Stimulated activated CD4-positive, alpha-beta T cell treated with anti-CD3 and anti-CD28 coated beads, Interleukin-15, amount 100 ng/mL, for 1 hour (primary cell): Measurements from ENCODE around the gene TTC28.
"Not testable (repeated sequence)": the region's sequence is repeated elsewhere in the genome, so short reads cannot be mapped to it uniquely, and the experiment has no call there.

ENCODE experiments used
- DNase-seq, 2 donors: peaks; one replicate each; pipeline ENCODE4 v3.0.0-alpha.2; 2020; ENCODE audit warnings: low read depth in 1 of 2, low spot score in 1 of 2

TTC28 gene

DNA sequence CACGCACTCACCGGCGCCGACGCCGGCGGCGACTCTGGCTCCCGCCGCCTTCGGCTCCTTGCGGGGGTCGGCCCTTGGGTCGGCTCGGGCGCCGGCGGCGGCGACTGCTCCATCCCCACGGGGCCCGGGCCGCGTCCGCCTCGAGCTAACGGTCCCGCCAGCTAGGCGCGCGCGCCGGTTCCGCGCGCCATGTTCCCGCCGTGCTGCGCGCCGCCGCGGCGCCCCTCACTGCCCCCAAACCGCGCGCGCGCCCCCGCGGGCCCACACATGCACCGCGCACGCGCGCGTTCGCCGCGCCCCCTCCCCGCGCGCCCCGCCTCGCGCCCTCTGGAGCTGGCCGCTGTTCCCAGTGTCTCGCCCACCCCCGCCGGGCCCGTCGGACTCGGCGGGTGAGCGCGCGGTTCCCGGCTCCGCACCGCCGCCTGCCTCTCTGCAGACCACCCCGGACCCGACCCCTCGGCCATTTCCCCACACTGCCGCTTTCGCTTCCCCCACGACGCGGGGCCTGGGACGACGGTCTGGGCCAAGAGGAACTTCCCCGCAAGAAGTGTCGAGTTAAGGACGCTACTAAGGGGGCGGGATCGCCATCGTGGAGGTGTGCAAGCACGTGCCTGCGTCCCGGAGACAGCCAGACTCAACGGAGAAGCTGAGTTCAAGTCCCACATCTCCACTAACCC is at the start of gene TTC28:
Gene TTC28 (minus strand): TSS at position 230 of the 677 bp plus-strand sequence. CDS start 117 bp downstream, at position 113.
- not testable (repeated sequence) for DNase-seq

DNA sequence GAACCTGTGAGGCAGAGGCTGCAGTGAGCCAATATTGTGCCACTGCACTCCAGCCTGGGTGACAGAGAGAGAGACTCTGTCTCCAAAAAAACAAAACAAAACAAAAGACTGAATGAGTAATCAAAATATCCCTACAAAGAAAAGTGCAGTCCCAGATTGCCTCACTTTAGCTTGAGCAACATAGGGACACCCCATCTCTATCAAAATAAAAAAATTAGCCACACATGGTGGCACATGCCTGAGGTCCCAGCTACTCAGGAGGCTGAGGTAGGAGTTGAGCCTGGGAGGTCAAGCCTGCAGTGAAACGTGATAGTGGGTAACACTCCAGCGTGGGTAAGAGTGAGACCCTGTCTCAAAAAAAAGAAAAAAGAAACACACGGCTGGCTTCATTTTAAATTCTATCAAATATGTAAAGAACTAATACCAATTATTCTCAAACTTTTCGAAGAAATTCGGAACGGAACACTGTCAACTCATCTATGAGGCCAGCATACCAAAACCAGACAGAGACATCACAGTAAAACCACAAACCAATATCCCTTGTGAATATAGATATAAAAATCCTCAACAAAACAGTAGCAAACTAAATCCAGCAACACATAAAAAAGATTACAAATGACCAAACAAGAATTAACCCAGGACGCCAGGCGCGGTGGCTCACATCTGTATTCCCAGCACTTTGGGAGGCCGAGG is 49.1 kb upstream of the TTC28 start:
- no peak for DNase-seq

DNA sequence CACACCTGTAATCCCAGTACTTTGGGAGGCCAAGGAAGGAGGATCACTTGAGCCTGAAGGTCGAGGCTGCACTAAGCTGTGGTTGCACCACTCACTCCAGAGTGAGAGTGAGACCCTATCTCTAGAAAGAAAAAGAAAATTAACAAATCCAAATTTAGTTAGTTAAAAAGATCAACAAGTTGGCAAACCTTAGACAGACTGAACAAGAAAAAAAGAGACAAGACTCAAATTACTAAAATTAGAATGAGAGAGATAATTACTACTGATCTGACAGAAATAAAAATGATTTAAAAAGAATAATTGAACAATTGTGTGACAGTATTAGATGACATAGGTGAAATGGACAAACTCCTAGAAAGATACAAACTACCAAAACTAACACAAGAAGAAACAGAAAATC is 48.4 kb upstream of the TTC28 start:
- no peak for DNase-seq

DNA sequence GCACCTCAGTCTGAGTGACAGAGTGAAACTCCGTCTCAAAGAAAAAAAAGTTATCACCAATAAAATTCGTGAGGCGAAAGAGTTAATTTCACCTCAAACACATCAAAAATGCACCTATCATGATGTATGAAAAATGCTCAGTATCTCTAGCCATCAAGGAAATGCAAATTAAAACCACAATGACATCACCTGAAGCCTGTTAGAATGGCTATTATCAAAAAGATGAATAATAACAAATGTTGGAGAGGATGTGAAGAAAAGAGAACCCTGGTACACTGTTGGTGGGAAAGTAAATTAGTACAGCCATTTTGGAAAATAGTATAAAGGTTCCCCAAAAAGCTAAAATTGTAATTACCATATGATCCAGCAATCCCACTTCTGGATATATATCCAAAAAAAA is 38.4 kb upstream of the TTC28 start:
- no peak for DNase-seq

DNA sequence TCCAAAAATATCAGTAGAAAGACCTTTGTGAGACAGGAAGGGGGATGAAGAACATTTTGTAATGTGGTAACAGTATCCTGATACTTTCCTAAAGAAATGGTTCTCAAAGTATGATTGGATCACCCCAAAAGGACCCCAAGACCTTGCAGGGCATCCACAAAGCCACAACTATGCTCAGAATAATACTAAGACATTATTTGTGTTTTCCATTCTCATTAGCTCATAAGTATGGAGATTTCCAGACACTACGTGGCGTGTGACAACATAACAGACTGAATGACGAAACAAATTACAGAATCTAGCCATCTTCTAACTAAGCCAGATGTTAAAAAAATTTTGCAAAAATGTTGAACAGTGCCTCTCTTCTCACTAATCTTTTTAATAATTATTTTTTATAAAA is 37.0 kb upstream of the TTC28 start:
- DNase-seq: no peak

DNA sequence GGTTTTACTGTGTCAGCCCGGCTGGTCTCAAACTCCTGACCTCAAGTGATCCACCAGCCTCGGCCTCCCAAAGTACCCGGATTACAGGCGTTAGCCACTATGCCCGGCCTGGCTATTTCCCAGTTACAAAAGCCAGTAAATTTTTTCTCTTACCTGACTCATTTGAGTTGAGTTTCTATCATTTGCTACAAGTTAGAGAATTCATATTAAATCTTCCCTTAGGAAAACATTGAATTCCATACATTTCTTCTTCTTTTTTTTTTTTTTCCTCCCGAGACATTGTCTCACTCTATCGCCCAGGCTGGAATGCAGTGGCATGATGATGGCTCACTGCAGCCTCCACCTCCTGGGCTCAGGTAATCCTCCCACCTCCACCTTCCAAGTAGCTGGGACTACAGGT is 36.0 kb upstream of the TTC28 start:
- DNase-seq: no peak

DNA sequence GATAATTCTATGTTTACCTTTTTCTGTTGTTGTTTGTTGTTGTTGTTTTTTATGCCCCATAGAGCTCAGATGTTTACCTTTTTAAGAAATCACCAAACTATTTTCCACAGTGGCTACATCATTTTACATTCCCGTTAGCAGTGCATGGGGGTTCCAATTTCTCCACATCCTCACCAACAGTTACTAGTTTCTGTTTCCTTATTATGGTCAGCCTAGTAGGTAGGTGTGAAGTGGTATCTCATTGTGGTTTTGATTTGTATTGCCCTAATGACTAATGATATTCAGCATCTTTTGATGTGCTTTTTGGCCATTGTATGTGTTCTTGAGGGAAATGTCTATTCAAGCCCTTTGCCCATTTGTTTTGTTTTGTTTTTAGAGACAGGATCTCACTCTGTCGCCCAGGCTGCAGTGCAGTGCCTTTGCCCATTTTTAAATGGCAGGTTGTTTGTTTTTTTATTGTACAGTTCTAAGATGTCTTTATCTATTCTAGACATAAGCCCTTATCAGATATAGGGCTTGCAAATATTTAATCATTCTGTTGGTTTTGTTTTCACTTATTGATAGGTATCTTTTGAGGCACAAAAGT is 34.5 kb upstream of the TTC28 start:
- no peak for DNase-seq

DNA sequence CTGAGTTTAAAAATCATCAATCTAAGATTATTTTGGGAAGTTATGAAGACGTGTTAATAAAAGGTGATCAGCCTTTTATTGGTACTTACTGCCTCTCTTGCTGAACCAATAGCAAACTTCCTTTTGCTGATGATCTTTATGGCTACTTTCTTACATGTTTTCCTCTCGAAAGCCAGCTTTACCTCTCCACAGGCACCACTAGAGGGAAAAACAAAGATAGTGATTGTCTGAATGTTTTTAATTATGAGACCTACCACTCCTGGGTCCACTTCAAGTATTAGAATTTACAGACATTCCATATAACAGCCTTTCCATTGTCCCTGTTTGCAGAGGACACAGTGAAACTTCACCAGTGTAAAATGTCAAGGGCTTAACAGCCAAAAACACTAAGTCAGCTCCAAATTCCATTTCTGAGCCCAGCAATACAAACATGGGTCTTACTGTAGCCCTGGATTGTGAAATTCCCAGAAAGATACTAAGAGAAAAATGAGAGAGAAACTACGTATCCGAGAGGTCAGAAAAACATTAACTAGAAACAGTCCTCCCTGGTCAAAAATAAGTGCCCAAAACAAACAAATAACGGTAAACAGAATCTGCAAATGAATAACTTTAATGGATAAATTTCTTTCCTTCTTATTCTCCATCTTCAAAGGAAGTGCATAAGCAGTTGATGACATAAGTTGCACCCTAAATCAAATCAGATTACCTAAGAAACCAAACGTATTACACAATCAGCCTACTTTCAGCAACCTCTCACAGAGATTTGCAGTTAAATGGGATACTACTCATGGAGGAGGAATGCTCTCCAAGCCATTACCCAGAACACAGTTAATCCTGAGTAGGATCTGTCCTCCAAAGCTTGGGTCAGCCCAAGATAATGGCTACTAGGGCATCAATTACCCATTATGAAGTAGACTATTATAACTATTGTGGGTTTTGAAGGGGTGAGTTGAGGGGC is 32.5 kb upstream of the TTC28 start:
- no peak for DNase-seq

DNA sequence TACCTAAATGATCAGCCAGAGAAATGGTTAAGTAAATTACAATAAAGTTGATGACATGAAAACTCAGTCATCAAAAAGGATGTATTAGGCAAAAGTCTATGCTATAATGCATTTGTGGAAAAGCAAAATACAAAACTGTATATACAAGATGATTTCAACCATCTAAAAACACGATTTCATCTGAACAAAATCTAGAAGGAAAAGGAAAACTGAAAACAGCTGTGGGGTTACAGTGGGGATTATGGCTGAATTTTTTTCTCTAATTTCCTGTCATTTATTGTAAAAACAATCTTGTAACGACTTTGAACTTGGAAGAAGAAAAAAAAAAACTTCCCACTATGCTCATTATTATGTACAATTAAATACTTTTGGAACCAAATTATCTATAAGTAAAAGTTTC is 31.7 kb upstream of the TTC28 start:
- DNase-seq: no peak

DNA sequence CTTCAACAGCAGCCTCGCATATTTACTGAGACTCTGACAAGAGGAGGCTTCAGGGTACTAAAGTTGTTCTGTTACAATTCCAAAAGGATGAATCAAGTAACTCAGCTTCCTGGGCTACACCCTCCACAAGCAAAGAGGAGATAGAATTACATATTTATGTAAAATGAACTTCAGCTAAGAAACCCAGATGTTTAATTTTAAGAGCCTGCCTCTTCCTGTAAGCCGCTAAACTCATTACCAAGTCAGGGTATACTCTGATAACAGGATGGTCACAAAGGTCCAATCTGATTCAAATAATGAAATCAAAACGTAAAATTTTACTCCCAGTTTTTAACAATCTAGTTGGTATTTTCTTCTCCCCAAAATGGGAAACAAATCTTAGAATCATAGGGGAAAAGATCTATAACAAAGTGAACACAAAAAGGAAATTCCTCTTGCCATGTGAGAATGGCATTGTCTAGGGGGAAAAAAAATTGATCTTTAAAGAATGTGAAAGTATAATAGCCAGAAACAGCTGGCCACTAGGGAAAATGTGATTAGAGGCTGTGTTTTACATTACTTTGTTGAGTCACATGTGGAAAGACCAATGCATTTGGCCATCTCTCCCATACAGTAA is 31.0 kb upstream of the TTC28 start:
- DNase-seq: no peak

DNA sequence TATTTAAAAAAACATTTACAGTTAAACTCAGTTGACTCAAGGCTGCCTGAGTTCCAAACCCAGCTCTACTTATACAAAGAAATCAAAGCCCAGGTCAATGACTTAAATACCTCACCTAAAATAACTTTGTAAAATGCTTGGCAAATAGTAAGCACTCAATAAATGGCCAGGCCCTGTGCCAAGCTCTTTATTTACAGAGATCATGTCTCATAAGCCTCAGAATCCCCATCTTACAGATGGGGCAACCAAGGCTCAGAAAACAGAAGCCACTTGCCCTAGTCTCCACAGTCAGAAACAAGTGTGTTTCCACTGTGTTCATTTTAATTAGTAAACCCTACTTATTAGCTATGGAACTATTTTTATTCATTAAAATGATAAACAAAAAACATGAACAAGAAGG is 30.5 kb upstream of the TTC28 start:
- no peak for DNase-seq

DNA sequence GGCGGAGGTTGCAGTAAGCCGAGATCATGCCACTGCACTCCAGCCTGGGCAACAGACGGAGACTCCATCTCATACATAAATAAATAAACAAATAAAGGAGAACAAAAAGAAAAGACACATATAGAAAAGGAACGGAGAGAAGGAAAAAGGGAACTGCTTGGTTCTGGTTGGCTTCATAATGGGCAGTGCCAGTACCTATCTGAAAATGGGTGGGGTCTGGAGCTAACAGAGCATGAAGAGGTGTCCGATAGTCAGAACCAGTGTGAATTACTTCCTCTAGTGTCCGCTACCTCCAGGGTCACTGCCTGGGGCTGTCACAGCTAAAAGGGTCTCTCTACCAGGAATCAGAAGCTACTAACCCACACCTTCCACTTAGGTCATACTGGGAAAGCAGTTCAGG is 27.2 kb upstream of the TTC28 start:
- no peak for DNase-seq

DNA sequence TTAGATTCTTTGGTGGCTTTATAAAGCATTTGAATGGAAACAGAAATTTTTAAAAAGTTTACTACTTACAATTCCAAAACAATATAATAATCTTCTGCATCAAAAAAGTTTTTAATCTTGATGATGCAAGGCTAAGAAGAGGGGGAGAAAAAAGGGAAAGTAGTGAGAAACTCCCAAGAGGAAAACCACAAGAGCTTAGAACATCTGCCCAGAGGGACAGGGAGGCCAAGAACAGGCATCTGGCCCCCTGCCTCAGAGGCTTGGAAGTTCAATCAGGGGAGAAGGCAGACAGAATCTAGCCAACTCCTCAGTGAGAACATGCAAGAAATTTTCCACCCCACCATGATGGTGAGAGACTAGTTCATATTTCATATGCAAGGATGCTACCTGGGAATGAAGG is 23.8 kb upstream of the TTC28 start:
- DNase-seq: no peak

DNA sequence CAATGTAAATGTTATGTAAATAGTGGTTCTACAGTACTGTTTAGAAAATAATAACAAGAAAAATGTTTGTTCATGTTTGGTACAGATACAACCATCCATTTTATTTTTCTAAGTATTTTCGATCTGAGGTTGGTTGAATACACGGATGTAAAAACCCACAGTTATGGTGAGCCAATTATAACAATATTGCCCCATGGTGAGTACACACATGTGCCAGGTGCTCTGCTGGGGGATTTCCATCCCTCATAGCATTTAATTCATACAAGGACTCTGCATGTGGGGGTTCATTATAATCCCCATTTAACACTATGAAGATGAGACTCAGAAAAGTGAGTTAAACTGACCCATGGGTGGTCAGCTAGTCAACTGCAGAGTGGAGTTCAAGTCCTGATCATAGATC is 23.3 kb upstream of the TTC28 start:
- DNase-seq: no peak

DNA sequence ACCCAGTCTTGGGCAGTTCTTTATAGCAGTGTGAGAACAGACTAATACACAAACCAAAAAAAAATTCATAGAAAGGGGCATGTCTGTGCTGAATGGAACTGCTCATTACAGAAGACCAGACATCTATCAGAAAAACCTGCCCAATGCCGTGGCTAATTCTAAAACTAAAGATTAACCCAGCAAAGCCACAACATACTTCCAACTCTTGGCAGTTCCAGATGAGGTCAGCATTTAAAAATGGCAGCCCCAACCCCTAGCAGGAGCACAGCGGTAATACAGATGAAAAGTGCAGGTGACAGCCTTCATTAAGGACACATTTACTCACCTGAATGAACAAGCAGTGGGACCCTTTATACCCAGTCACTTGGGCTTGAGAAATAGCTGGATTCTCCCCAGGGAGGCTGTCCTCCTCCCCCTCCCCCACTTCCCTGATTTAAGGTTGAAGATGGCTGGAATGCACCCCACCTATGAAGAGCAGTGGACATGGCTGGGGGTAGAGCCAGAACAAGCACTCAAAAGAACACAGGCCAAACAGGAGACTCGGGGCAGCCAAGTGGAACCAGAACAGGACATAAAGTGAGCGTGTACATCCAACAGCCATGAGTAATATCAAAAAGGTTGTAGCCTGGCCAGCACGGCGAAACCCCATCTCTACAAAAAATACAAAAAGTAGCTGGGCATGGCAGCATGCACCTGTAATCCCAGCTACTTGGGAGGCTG is 13.6 kb upstream of the TTC28 start:
- not testable (repeated sequence) for DNase-seq

DNA sequence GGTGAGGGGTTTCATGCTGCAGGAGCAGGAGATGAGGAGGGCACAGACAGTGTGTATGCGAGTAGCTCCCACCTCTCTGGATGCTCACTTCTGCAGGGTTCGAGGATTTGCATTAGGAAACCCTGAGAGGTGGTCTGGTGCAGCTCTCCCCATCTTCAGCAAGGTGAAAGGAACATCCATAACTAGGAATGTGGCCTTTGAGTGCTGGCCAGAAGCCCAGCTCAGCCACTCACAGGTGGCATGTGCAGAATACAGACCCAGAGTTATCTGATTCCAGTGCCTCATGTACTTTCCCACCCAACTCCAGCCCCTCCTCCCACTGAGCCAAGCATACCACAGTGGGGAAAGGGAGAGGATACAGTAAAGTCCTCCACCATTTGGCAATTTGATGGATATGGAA is 10.2 kb upstream of the TTC28 start:
- not testable (repeated sequence) for DNase-seq

DNA sequence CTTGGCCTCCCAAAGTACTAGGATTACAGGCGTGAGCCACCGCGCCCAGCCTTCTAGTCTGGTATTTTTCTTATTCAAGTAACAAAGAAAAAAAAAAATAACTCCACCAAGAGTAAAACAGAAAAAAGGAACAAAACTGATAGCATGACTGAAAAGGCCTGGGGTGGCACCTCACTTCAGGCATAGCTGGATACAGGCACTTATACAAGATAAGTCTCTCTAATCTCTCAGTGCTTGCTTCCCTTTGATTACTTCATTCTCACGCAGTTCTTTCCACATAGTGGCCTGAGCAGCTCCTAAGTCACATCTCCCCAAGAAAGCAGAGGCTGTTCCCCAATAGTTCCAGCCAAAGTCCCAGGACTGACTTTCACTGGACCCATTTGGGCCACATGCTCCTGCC is 3.3 kb upstream of the TTC28 start:
- not testable (repeated sequence) for DNase-seq

DNA sequence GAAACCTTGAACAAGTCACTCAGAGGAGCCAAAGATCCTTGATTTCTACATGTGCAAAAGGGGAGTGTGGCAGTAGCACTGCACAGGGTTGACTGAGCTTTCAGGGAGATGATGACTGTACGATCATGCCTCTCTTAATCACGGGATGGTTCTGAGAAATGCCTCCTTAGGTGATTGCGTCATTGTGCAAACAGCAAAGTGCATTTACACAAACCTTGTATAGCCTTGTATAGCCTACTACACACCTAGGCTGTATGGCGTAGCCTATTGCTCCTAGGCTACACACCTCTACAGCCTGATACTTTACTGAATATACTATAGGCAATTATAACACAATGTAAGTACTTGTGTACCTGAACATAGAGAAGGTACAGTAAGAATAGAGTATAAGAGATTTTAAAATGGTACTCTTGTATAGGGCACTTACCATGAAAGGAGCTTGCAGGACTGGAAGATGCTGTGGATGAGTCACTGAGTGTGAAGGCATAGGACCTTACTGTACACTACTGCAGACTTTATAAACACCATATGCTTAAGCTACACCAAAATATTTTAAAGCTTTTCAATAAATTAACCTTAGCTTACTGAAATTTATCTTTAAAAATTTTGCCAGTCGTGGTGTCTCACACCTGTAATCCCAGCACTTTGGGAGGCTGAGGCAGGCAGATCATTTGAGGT is 1.3 kb upstream of the TTC28 start:
- DNase-seq: not testable (repeated sequence)

DNA sequence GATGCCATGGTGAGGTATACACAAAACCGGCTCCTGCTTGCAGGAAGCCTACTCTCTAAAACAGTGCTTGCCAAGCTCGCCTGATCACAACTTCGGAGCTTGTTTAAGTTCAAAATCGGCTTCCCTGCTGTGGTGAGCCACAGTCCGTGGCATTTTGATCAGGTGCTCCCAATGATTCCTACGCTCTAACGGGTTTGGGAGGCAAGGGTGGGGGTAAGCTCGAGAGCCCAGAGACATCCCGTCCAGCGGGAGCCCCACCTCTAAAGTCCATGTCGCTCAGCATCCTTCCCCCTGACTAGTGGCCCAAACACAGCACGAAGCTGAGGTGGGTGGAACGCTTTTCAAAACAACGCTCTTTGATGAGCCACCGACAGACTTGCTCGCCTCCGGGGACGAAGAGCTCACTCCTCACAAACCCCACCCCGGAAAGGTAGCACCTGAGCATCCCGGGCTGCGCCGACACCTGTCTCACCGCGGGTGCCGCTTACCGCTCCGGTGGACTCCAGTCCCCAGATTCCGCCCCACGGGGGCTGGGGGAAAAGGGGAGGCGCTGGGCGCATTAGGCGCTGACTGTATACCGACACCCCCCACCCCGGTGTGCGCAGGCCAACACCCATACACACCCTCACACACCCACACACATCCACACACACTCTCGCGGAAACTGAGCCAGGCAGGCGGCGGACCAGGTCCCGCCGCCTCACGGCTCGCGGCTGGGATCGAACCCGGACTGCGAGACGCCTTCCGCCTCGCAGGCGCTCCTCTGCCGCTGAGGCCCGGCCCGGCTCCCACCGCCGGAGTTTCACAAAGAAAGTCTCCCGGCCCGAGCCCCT is 646 bp downstream of the TTC28 start:
- not testable (repeated sequence) for DNase-seq
